OCI-LY7 (cell line): ENCODE measurements around the gene MILR1. TPM values are rescaled to one million over a fixed set of nuclear protein-coding genes. Genes with fewer than 3 reads are reported as not detected.

Experiments
- BruUV-seq: library from RNA; stranded (reverse); fragments of 400-500 nt; replicated peaks from 2 replicates; lab custom pipeline; 2021; lab: Mats Ljungman, UMichigan
- CTCF ChIA-PET: fragments of 300-600 bp; sonication (Branson Sonifier 250); formaldehyde crosslinking; loops from one replicate; lab custom pipeline; 2022; ENCODE audit warnings: antibody characterized with exemption; ENCODE audit not compliant: unreplicated experiment; lab: Charles Lee
- POLR2A ChIA-PET: fragments of 300-600 bp; sonication (Branson Sonifier 250); formaldehyde crosslinking; loops from one replicate; lab custom pipeline; 2022; ENCODE audit warnings: antibody characterized with exemption; lab: Charles Lee
- DNase-seq: peaks from one replicate; pipeline ENCODE4 v3.0.0-alpha.2; 2015; ENCODE audit warnings: low spot score
- H2AFZ ChIP-seq: fragments of 200-600 bp; sonication (generic), shearing (Covaris generic); 2 replicates; pipeline ENCODE4 v1.6.1; 2014; ENCODE audit warnings: mild to moderate bottlenecking, antibody characterized with exemption, low read length, moderate library complexity
- H3K27ac ChIP-seq: fragments of 200-600 bp; sonication (generic); 2 replicates; pipeline ENCODE4 v1.5.1; 2014; ENCODE audit warnings: mixed run types, low read depth, mild to moderate bottlenecking, moderate library complexity, low read length, inconsistent platforms; ENCODE audit not compliant: poor library complexity, severe bottlenecking
- H3K36me3 ChIP-seq: fragments of 200-600 bp; sonication (generic); 2 replicates; pipeline ENCODE4 v1.6.1; 2014; ENCODE audit warnings: mild to moderate bottlenecking, antibody characterized with exemption, low read length, moderate library complexity, mixed read lengths; ENCODE audit not compliant: insufficient read depth
- H3K4me1 ChIP-seq: fragments of 200-600 bp; sonication (generic); 2 replicates; pipeline ENCODE4 v1.5.1; 2014; ENCODE audit warnings: mild to moderate bottlenecking, low read length; ENCODE audit not compliant: insufficient read depth, poor library complexity, severe bottlenecking
- H3K4me2 ChIP-seq: fragments of 200-600 bp; sonication (generic); 2 replicates; pipeline ENCODE4 v1.6.1; 2014; ENCODE audit warnings: mild to moderate bottlenecking, low read length
- H3K4me3 ChIP-seq: fragments of 200-600 bp; sonication (generic); 2 replicates; pipeline ENCODE4 v1.5.1; 2014; ENCODE audit warnings: mild to moderate bottlenecking, low read depth, low read length; ENCODE audit not compliant: poor library complexity, severe bottlenecking
- H3K79me2 ChIP-seq: fragments of 200-600 bp; sonication (generic); 2 replicates; pipeline ENCODE4 v1.6.1; 2016; ENCODE audit warnings: low read depth, mild to moderate bottlenecking, low read length, moderate library complexity, mixed read lengths; ENCODE audit not compliant: insufficient read depth
- H3K9me2 ChIP-seq: fragments of 200-600 bp; sonication (generic); 2 replicates; pipeline ENCODE4 v1.6.1; 2016; ENCODE audit warnings: mild to moderate bottlenecking, low read length, mixed read lengths; ENCODE audit not compliant: insufficient read depth
- H3K9me3 ChIP-seq: fragments of 200-600 bp; sonication (generic); 2 replicates; pipeline ENCODE4 v1.6.1; 2014; ENCODE audit warnings: mild to moderate bottlenecking, mixed run types, low read length, mixed read lengths
- H4K20me1 ChIP-seq: fragments of 200-600 bp; sonication (generic); 2 replicates; pipeline ENCODE4 v1.6.1; 2014; ENCODE audit warnings: mild to moderate bottlenecking, antibody characterized with exemption, low read length, moderate library complexity, mixed read lengths; ENCODE audit not compliant: insufficient read depth
- CTCF ChIP-seq: fragments of 200-600 bp; sonication (generic); conservative IDR thresholded peaks from 2 replicates; pipeline ENCODE4 v1.5.1; 2014; ENCODE audit warnings: mild to moderate bottlenecking, antibody characterized with exemption, low read length, moderate library complexity, mixed read lengths
- EZH2phosphoT487 ChIP-seq: fragments of 200-600 bp; sonication (generic); IDR thresholded peaks from 2 replicates; pipeline ENCODE4 v1.6.1; 2018; ENCODE audit warnings: low read depth, borderline replicate concordance, mild to moderate bottlenecking, mixed run types, antibody characterized with exemption, low read length, moderate library complexity, mixed read lengths
- intact Hi-C: fragments of 100-400 bp; cut with micrococcal nuclease; formaldehyde crosslinking; loops from one replicate; pipeline ENCODE4 v1.10.0; 2022; ENCODE audit not compliant: unreplicated experiment
- total RNA-seq, 2 experiments: library from RNA; depleted of rRNA in 1 of 2; stranded (reverse); fragments of >200 nt in 1 of 2; shearing (Covaris generic) in 1 of 2; gene quantifications; 2 replicates each; pipeline ENCODE4 v1.2.3, GENCODE V29; 2014 to 2022

MILR1 gene
- total RNA-seq, 2 experiments from 2014 or later = 68.7 to 101 TPM

GRCh38 chr17:64400642-64401041 is 48.3 kb upstream of the MILR1 start:
- Histone ChIP-seq H3K27ac (no peak overlapping the region), H3K36me3 (peaks cover 26% of the 10 kb centered on the region), H4K20me1 (no peaks in the 10 kb centered on the region), H3K4me1 (peaks cover 45% of the 10 kb centered on the region), H3K9me2 (no peaks in the 10 kb centered on the region), H2AFZ (no peak overlapping the region), H3K9me3 (no peaks in the 10 kb centered on the region), H3K4me2 (no peak overlapping the region), H3K79me2 (peaks cover 49% of the 10 kb centered on the region; the same call in 1 of the 2 replicates), H3K4me3 (no peak overlapping the region)
- CTCF ChIA-PET = no interaction called here
- TF ChIP-seq EZH2phosphoT487 (no peak), CTCF (no peak)
- BruUV-seq = no TSS peak
- intact Hi-C loops = no loop called here
- POLR2A ChIA-PET = interaction anchor here (1.3 kb wide), 1 partner anchor 13 kb away, joined by 4 read pairs; no protein-coding TSS in a partner anchor
- DNase-seq = no peak

- H3K4me3 ChIP-seq = no peak overlapping the region
- intact Hi-C loops = no loop called here
- H3K36me3 ChIP-seq = peaks cover 26% of the 10 kb centered on the region
- BruUV-seq = no TSS peak
- POLR2A ChIA-PET = interaction anchor here (0.7 to 1.3 kb wide), 2 partner anchors 12 to 191 kb away, joined by 3 to 4 read pairs; no protein-coding TSS in a partner anchor
- H4K20me1 ChIP-seq = no peaks in the 10 kb centered on the region
- no peak overlapping the region for H2AFZ ChIP-seq
- H3K4me2 ChIP-seq = no peak overlapping the region
- no peaks in the 10 kb centered on the region for H3K9me2 ChIP-seq
- no peaks in the 10 kb centered on the region for H3K9me3 ChIP-seq
- peaks cover 52% of the 10 kb centered on the region; the same call in 1 of the 2 replicates for H3K79me2 ChIP-seq
- CTCF ChIA-PET = no interaction called here
- DNase-seq = no peak
- peaks cover 42% of the 10 kb centered on the region for H3K4me1 ChIP-seq
- TF ChIP-seq CTCF (no peak), EZH2phosphoT487 (no peak)
- H3K27ac ChIP-seq = peak overlapping the region; percentile 36
These were observed 47.6 kb upstream of the MILR1 start for GRCh38 chr17:64401244-64401860.

- ChIA-PET POLR2A (interaction anchor here (0.7 to 1.3 kb wide), 2 partner anchors 11 to 192 kb away, joined by 3 to 4 read pairs; no protein-coding TSS in a partner anchor), CTCF (no interaction called here)
- Histone ChIP-seq H3K4me1 (peaks cover 43% of the 10 kb centered on the region), H3K9me3 (no peaks in the 10 kb centered on the region), H3K4me3 (no peak overlapping the region), H3K4me2 (0 out of 2 replicates have a peak overlapping the region, but pooled peaks have one; percentile 19), H4K20me1 (no peaks in the 10 kb centered on the region), H2AFZ (no peak overlapping the region), H3K79me2 (peaks cover 55% of the 10 kb centered on the region; the same call in 1 of the 2 replicates), H3K36me3 (peaks cover 26% of the 10 kb centered on the region), H3K27ac (peak overlapping the region; percentile 36), H3K9me2 (no peaks in the 10 kb centered on the region)
- intact Hi-C loops = no loop called here
- TF ChIP-seq CTCF = no peak
- no peak for TF ChIP-seq EZH2phosphoT487
- DNase-seq = no peak
- BruUV-seq = no TSS peak
These were observed 47.0 kb upstream of the MILR1 start for GRCh38 chr17:64401941-64402340.
